GM12801 (cell line): Measurements from ENCODE around the gene RPL18.

Experiments
- TF ChIP-seq, protein P1 (sequence below): IDR thresholded peaks from one replicate; pipeline ENCODE4 v1.5.1; 2011; ENCODE audit warnings: control low read depth; ENCODE audit not compliant: insufficient read length; ENCODE audit errors: extremely low read depth

The RPL18 gene

GRCh38 chr19:48618916-48619691 lies at the start of gene RPL18, which contains the start of gene SPHK2:
Gene RPL18, minus strand, starts transcription at chr19:48619178. Its CDS starts 35 bp downstream, at chr19:48619143.
Gene SPHK2, plus strand, starts transcription at chr19:48619506. Its CDS starts 1,009 bp downstream, at chr19:48620515.
- TF ChIP-seq, protein P1, sequence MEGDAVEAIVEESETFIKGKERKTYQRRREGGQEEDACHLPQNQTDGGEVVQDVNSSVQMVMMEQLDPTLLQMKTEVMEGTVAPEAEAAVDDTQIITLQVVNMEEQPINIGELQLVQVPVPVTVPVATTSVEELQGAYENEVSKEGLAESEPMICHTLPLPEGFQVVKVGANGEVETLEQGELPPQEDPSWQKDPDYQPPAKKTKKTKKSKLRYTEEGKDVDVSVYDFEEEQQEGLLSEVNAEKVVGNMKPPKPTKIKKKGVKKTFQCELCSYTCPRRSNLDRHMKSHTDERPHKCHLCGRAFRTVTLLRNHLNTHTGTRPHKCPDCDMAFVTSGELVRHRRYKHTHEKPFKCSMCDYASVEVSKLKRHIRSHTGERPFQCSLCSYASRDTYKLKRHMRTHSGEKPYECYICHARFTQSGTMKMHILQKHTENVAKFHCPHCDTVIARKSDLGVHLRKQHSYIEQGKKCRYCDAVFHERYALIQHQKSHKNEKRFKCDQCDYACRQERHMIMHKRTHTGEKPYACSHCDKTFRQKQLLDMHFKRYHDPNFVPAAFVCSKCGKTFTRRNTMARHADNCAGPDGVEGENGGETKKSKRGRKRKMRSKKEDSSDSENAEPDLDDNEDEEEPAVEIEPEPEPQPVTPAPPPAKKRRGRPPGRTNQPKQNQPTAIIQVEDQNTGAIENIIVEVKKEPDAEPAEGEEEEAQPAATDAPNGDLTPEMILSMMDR: no peak

DNA sequence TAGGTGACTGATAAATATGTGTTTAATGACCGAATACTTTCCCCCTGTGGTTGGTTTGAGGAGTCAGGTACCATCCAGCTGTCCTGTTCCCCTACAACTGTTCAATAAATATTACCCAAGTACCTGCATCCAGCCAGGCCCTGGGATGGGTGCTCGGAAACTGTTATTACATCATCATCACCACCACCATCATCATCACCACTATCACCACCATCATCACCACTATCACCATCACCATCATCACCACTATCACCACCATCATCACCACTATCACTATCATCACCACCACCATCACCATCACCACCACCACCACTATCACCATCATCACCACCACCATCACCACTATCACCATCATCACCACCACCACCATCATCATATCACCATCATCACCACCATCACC lies 49.8 kb upstream of the RPL18 start:
- TF ChIP-seq, protein P1: no peak

DNA sequence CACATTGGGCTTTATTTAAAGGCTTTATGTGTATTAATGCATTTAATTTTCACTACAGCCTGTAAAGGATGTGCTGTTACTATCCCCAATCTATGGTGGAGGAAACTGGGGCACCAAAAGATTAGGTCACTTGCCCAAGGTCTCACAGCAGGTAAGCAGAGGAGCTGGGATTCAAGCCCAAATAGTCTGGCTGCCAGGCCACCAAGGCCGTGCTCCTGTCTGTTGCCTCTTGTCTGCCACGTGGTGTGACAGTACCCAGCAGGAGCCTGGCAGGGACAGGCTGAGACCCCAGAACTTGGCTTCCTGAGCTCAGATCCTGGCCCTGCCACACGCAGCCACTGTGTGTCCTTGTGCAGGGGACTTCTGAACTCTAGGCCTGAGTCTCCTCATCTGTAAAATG lies 49.4 kb upstream of the RPL18 start:
- TF ChIP-seq, protein P1: no peak

DNA sequence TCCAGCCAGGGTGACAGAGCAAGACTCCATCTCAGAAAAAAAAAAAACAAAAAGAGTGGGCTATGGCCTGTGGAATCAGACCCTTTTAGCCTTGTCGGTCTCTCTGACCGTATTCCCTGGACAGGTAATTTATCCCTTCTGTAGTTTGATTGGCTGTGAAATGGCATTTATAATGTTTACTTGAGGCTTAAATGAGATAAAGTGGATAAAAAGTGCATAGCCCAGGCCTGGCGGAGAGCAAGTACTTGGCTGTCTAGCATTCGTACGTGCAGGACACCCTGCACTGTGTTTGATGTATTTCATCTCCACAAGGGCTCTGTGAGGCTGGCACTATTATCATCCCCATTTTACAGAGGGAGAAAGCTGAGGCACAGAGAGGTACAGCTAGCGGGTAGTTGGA lies 46.8 kb upstream of the RPL18 start:
- TF ChIP-seq, protein P1: no peak

- TF ChIP-seq, protein P1: no peak
These were observed 45.5 kb upstream of the RPL18 start for GRCh38 chr19:48664476-48664875.

- TF ChIP-seq, protein P1: no peak
These were observed 44.7 kb upstream of the RPL18 start for GRCh38 chr19:48663667-48664066.

GRCh38 chr19:48661711-48662090 lies 42.7 kb upstream of the RPL18 start:
- TF ChIP-seq, protein P1: no peak
